ENCODE data around the gene TRIM66.

The TRIM66 gene

GRCh38 chr11:8584082-8584481 is 98.4 kb downstream of the TRIM66 start:
- no peak for DNase-seq (ENCODE audit: insufficient read length, low spot score)
- no peak for TF ChIP-seq CTCF (IDR thresholded peaks at IDR 0.05; ENCODE audit: insufficient read depth, missing control alignments)
- no peak for FAIRE-seq

DNA sequence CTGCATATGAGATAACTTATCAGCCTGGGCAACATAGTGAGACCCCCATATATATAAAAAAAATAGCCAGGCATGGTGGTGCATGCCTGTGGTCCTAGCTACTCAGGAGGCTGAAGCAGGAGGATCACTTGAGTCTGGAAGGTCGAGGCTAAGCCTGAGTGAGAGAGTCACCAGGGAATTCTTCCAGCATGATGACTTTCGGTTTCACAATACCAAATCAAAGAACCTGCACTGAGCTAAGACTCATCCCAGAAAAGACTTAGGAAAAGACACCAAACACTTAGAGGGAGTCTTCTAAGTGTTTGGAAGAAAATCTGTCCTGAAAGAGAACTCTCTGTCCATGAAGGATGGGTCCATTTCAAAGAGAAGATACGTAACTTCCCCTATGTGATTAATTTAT is 101.2 kb downstream of the TRIM66 start:
- DNase-seq (ENCODE audit: insufficient read length, low spot score) (no peak), FAIRE-seq (peak; percentile 38)
- TF ChIP-seq CTCF (IDR thresholded peaks at IDR 0.05; ENCODE audit: insufficient read depth, missing control alignments) = no peak

DNA sequence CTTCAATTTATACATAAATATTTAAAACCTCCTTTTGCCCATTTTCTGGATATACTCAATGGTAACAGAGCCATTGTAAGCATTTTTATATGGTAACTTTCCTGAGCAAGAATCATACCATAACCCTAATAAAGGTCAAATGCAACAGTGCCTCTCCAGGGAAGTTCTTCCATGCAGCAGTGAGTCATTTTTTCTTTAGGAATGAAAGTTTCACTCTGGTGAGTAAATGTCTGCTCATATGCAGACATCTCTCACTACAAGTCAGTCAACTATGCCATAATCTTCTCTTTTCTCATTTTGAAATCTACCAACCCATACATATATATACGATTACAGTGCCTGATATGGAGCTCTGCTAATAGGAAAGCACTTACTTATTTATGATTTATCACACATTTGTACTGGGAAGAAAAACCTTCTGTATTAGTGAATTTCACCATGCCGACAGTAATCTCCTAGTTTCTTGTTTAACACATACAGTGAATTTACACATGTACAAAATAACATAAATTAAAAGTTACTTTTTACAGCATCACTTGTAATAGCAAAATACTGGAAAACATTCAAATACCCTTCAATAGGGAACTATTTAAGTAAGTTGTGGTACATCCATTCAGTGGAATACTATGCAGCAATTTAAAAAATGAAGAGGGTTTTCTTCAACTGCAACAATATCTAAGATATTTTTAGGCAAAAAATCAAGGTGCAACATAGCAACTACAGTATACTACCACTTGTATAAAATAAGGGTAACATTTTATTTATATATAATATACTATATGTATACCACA is 104.5 kb downstream of the TRIM66 start:
- DNase-seq (ENCODE audit: insufficient read length, low spot score) (no peak), FAIRE-seq (peak; percentile 21)
- no peak for TF ChIP-seq CTCF (IDR thresholded peaks at IDR 0.05; ENCODE audit: insufficient read depth, missing control alignments)

- FAIRE-seq = no peak
- TF ChIP-seq CTCF (IDR thresholded peaks at IDR 0.05; ENCODE audit: insufficient read depth, missing control alignments) = no peak
- DNase-seq (ENCODE audit: insufficient read length, low spot score) = no peak
These were observed 107.7 kb downstream of the TRIM66 start for GRCh38 chr11:8574798-8575197.

GRCh38 chr11:8573777-8574176 is 108.7 kb downstream of the TRIM66 start:
- no peak for DNase-seq (ENCODE audit: insufficient read length, low spot score)
- FAIRE-seq = no peak
- TF ChIP-seq CTCF (IDR thresholded peaks at IDR 0.05; ENCODE audit: insufficient read depth, missing control alignments) = no peak

- FAIRE-seq = no peak
- DNase-seq (ENCODE audit: insufficient read length, low spot score) = no peak
- no peak for TF ChIP-seq CTCF (IDR thresholded peaks at IDR 0.05; ENCODE audit: insufficient read depth, missing control alignments)
These were observed 114.8 kb downstream of the TRIM66 start for GRCh38 chr11:8567602-8568198.

- TF ChIP-seq CTCF (IDR thresholded peaks at IDR 0.05; ENCODE audit: insufficient read depth, missing control alignments) = peak; percentile 63
- DNase-seq (ENCODE audit: insufficient read length, low spot score) (no peak), FAIRE-seq (no peak)
These were observed 115.8 kb downstream of the TRIM66 start for GRCh38 chr11:8566613-8567210.
